ENCODE results near the gene RAB22A.
"Not testable (repeated sequence)": the region's sequence is repeated elsewhere in the genome, so short reads cannot be mapped to it uniquely, and the experiment has no call there.

Gene RAB22A

DNA sequence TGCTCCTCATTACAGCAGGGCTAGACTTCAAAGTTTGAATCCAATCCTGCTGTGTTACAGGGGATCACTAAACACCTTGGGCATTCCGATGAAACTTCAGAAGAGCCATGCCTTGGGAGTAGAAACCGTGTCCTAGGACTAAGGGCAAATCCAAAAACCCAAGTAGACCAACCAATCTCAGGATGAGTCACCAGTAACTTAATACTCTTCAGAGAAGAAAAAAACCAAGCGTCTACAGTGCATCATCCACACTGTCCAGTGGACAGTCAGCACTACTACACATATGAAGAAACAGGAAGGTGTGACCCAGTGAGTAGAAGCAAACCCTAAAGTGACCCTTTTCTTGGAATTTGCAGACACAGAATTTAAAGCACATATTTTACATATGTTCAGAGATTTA is 40.1 kb downstream of the RAB22A start:
- no peak for DNase-seq

DNA sequence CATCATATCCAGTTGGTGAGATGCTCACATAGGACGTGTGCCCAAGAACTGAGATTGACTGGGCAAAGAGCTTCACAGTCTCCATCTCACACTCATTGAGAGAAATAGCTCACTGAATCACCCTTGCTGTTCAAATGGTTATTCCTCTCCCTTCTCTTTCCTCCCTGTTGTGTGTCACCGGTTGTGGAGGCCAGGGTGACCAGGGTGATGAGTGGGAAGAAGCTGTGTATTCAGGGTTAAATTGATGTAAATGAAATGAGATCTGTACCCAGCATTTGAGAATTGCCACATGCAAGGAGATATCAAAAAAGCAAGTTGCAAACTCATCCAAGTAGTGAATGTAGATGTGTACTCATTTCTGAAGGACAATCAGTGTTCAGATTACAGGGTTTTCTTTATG is 43.0 kb downstream of the RAB22A start:
- DNase-seq: no peak

DNA sequence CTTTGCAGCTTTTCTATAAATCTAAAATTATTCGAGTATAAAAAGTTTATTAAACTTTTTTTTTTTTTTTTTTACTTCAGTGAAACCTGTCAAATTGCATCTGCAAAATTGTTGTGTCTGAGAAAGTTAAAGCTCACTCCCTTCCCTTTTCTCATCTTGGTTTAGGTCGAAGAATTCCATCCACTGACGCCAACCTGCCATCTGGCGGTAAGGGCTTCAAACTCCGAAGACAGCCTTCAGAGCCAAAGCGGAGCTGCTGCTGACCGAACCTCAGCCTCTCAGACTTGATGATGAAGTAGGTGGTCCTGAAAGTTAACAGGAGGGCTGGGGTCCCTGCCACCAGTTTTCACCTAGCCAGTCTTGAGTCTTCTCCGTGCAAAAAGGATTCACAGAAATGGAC is 49.9 kb downstream of the RAB22A start:
- no peak for DNase-seq

DNA sequence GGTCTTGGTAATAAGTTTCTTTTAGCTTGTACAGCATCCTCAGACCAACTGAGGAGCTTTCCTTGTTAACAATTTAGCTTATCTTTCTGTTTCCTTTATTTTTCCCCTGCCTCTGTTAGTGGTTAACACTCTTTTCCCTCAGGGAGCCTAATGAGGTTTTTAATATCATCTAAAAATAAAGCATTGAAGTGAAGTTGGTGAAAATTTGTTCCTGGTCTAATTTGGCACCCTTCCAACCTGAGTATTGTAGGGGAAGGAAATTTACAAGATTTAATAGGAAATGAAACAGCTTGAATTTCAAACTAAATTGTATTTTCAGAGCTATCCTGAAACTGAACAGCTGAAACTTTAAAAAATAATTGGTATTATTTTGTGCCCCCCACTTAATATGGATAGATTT is 51.4 kb downstream of the RAB22A start:
- no peak for DNase-seq

DNA sequence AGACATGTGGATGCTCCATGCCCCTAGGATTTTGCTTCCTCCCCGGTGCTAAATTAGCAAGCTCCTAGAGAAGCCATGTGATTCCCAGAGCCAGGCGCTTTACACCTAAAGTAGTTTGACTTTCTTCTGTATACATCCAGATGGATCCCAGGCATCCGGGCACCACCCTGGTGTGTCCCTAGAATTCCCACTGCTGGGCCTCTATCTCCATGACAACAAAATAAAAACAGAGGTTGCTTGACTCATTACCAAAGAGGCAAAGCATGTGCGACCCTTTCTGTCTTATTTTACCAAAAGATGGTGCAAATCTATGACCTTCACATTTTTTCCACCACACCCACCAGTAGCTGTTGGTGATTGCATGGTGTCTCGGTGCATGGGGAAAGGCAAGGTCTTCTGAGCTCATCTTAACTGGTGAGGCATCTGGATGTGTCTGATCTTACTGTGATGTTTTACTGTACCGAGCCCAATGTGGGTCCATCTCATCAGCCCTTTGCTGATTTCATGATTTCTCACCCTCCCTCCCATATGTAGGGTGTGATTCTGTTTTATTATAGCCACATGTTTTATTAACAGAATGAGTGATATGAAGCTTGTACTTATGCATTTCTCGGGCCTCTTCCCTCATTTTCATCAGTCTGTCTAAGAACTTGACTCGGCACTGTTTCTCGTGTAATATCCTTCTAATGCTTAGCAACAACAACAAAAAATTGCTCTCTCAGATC is 52.1 kb downstream of the RAB22A start:
- no peak for DNase-seq

DNA sequence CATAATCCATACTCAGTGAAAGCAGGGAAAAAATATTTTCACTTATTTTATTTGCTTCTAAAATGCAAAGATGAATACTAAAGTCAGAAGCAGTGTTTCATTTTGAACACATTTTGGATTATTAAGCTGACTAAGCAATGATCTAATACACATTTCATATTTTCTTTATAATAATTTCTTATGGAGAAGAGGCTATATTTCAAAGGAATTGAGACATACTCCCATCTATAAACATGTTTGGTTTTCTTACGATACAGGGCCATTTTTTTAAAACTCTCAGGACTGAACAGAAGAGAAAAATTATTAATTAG is 52.6 kb downstream of the RAB22A start:
- DNase-seq: no peak

DNA sequence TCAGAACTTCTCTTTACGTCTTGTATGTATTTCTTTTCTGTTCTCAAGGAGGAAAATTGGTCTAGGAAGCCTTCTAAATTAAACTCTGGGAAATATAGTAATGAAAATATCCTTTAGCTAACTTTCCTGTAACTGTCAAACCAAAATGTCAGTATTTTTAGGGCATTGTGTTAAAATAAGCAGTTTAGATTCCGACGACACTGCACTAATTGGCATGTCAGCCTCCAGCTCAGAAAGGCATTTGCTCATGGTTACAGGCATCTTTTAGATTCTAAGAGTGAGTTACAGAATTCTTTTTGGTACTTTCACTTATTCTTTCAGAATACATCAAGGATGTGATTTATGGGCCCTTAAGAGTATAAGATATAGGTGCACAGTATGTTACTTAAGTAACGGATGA is 53.5 kb downstream of the RAB22A start:
- no peak for DNase-seq

DNA sequence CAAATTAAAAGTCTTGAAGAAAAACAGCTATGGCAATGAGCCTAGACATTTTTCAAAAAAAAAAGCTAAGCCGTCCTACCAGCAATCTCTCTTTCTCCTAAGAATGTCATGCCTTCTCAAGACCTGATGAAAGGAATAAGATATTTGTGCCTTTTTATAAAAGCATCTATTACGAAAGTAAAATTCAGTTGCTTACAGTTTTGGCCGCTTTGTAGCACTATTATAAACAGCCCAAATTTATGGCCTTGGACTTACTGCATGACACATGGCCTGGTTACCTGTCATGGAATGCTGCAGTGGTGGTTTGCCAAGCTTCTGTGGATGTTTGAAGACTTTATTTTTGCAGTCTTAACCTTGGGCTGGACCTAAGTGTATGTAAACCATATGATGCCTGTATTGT is 57.4 kb downstream of the RAB22A start:
- no peak for DNase-seq

DNA sequence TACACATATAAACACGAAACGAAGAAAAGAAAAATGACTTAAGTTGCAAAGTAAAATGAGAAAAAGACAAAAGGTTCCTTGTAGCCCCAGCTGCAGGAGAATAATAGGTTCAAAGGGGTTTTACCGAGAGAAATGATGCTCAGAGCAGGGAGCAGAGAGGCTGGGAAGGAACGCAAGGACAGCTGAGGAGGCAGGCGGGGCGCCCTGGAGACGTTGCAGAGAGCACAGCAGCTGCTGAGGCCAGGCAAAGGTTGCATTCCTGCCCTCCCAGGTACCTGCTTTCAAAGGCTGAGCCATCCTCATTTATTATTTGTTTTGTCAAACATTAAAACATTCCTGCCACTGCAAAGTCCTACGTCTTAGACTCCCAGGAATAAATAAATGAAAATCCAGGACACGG is 63.3 kb downstream of the RAB22A start:
- DNase-seq: no peak

DNA sequence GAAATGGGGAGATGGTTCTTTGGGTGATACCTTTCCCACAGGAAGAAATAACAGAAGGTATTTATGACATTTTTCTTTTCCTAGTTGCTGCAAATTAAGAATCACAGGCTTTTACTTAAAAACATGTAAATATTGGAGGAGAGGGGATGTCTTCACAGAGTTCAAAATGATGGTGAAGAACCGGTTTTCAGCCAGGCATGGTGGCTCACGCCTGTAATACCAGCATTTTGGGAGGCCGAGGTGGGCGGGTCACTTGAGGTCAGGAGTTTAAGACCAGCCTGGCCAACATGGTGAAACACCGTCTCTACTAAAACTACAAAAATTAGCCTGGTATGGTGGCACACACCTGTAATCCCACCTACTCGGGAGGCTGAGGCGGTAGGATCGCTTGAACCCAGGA is 63.8 kb downstream of the RAB22A start:
- not testable (repeated sequence) for DNase-seq

DNA sequence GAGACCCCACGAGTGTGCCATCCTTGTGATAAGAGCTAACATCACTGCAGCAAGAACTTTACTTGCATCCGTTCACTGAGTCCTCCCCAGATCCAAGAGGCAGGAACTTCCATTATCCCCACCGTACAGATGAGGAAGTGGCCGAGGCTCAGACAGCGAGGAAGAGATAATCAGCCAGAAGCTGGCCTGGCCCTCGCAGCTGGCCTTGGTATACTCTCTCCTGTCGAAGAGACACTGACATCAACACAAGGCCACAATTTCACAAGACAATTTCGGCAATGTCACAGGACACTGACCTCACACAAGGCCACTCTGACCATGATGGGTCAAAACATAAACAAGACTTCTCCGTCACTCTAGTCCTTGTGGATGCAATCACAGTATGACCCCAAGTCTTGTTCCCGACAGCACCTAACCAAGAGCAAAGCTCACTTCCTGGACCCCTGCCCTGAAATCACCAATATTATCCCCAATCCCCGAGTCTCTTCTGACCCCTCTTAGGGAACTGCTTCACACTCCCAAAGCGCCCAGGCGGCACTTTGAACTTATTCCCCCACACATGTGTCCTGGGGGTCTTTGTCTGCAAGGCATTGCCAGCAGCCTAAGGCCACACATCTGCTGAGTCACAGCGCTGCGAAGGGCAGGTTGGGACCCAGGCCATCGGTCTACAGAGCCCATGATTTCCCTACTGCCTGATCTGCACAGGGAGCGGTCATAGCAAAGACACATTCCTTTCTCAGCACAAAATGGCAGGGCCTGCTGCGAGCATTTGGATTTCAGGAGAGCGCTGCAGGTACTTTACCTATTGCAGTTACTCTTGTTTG is 64.7 kb downstream of the RAB22A start:
- DNase-seq: no peak

DNA sequence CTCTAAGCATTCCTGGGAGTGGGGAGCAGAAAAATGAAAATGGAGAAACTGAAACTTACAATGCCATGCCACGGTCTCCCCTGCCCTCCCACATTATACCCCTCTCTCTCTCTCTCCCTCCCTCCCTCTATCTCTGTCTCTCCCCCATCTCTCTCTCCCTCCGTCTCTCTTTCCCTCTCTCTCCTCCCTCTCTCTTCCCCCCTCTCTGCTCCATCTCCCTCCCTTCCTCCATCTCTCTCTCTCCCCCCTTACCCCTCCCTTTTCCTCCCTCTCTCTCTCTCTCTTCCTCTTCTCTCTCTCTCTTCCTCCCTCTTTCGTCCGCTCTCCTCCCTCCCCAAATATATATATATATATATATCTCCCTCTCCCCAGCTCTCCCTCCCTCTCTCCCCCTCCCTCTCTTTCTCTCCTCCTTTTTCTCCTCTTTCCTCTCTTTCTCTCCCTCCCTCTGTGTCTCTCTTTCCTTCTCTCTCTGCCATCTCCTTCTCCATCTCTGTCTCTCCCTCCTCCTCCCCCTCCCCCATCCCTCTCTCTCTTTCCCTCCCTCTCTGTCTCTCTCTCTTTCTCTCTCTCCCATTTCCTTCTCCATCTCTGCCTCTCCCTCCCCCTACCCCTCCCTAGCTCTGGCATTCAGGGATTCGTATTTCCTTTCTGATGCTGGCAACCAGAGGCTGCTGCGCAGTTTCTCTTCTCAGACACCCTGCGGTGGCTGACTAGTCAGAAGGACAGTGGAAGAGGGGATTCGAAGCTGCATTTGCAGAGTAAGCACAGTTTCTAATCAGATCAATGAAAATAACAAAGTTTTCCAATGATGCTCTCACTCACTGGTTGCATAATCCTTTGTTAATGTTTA is 65.6 kb downstream of the RAB22A start:
- no peak for DNase-seq

DNA sequence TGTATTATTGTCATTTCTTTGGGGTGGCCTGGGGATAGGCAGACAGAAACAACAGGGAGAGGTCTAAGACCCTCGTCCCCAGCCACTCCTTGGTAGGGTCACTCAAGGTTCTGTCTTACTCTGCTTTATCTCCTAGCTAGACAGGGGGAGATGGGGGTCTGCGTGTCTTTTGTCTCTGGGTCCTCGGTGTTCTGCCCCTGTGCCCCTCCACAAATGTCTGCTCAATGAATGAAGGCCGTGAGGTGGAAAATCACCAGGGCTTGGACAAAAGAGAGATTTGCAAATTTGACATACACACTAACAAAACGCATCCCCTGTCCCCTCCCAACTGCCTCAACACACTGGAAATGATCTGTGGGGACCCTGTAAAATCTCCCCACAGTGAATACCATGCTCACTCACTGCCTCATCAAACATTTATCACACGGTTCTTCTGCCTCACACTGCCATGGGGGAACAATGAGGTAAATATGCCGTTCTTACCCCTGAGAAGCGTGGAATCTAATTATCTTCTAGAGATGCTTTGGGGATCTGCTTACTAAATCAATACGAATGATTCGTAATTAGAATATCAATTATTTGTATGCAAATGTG is 66.3 kb downstream of the RAB22A start:
- DNase-seq: no peak

DNA sequence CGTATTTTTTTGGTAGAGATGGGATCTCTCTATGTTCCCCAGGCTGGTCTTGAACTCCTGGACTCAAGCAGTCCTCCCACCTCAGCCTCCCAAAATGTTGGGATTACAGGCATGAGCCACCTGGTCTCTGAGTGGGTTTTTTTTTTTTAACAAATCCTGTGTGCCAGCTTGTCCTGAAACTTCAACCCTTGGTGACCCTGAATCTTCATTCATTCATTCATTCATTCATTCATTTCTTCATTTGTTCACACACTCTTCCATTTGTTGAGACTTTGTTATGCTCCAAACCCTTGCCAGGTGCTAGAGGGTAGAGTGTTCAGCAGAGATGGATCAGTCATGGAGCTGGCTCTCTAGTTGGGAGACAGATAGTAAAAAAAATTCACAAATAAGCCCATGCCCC is 67.5 kb downstream of the RAB22A start:
- DNase-seq: no peak

DNA sequence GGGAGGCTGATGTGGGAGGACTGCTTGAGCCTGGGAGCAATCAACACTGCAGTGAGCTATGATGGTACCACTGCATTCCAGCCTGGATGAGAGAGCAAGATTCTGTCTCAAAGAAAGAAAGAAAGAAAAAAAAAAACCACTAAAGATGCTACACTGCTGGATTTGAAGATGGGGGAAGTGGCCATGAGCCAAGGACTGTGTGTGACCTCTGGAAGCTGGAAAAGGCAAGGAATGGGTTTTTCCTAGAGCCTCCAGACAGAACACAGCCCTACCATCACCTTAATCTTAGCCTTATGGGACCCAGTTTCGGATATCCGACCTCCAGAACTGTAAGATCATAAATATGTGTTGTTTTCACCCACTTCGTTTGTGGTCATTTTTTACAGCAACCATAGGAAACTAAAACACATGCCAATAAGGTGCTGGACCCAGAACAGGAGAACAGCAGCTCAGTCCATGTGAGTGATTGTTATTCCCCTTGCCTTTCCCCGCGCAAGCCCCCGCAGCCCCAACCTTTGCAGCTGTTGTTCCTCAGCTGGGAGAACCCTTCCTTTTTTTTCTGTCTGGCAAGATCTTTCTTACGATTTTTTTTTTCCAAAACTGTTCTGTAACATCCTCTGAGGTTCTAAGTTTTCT is 68.4 kb downstream of the RAB22A start:
- DNase-seq: no peak

DNA sequence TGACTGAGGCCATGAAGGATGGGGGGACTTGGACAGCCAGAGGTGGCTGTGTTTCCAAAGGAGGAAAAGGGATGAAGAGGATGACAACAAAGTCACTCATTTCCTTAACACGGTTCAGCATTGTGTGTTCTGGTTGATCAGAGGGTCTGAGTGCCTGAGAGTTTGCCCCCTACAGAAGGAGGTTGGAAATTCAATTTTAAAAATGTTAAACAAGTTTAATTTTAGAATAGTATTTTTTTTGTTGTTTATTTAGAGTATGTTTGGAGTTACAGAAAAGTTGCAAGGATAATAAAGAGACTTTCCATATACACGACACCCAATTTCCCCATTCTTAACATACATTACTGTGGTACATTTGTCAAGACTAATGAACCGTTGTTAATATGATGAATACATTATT is 69.2 kb downstream of the RAB22A start:
- no peak for DNase-seq

DNA sequence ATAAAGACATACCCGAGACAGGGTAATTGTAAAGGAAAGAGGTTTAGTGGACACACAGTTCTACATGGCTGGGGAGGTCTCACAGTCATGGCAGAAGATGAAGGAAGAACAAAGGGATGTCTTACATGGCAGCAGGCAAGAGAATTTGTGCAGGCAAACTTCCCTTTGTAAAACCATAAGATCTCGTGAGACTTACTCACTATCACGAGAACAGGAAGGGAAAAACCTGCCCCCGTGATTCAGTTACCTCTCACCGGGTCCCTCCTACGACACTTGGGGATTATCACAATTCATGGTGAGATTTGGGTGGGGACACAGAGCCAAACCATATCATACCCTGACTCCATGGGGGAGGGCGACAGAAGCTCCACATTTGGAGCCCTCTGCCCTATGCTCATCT is 72.1 kb downstream of the RAB22A start:
- DNase-seq: no peak

DNA sequence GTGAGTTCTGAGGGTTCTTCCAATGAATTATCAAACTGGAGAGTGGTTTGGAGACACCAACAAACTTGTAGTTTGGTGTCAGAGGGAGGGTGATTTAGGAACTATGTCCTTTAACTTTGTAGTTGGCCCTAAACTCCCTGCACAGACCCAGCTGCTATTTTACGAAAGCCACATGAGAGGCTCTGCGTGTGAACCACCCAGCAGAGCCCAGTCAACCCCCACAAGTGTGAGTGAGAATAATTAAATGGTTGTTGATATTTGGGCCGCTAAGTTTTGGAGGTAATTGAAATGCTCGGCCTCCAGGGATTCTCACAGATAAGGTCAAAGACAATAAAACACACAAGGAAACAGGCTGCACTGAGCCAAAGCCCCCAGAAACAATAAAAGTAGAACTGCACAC is 72.6 kb downstream of the RAB22A start:
- DNase-seq: no peak

DNA sequence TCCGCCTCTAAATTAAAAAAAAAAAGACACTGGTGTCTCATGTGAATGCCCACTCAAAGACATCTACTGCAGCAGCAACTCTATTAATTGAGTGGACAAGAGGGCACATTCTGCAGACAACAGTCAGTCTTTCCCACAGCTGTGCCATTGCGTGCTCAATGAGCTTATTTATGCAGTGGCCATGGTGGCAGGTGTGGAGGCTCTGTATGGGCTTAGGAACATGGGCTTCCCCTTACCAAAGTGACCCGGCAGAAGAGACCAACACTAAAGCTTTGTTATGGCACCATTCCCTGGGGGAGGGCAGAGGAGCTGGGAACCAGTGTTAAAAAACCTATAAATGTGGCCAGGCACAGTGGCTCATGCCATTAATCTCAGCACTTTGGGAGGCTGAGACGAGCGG is 75.3 kb downstream of the RAB22A start:
- no peak for DNase-seq

DNA sequence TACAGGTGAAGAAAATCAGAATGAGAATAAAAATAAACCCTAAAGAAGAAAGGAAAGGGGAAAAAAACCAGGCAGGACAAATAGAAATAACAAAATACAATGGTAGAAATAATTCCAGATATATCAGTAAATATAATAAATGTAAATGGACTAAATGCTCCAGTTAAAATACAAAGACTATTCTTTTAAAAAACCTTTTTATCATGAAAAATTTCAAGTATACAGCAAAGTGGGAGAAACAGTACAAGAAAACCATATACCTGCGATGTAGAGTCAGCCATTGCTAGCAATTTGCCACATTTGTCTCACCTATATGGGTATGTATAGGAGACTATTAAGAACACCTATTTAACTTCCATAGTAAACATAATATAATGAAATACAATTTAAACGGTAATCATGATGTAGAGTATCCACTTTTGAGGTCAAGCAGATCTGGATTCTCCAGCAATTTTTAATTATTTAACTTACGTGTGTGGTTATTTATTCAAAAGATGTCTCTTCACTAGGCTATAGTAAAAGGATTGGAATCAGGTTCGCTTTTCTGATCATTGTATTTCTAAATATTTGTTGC is 78.6 kb downstream of the RAB22A start:
- no peak for DNase-seq

DNA sequence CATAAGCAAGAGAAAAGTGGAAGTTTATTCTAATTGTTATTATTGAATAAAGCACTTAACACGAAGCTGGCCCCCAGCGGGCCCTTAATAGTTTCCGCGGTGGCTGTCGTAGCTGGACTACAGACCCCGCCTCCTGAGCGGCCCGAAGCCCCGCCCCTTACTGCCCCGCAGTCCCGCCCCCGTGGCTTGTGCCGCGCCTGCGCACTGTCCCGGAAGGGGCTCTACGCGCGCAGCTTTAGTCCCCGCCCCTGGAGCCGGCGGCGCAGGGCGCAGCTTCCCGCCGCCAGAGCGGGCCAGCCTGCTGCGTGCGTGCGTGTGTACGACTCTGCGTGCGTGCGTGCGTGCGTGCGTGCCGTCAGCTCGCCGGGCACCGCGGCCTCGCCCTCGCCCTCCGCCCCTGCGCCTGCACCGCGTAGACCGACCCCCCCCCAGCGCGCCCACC is 79.4 kb downstream of the RAB22A start, which contains the start of gene VAPB:
Gene VAPB, plus strand, starts transcription at position 348 of the 442 bp plus-strand sequence. CDS start 231 bp downstream, outside the sequence.
- DNase-seq: peak; percentile 83 to 92

DNA sequence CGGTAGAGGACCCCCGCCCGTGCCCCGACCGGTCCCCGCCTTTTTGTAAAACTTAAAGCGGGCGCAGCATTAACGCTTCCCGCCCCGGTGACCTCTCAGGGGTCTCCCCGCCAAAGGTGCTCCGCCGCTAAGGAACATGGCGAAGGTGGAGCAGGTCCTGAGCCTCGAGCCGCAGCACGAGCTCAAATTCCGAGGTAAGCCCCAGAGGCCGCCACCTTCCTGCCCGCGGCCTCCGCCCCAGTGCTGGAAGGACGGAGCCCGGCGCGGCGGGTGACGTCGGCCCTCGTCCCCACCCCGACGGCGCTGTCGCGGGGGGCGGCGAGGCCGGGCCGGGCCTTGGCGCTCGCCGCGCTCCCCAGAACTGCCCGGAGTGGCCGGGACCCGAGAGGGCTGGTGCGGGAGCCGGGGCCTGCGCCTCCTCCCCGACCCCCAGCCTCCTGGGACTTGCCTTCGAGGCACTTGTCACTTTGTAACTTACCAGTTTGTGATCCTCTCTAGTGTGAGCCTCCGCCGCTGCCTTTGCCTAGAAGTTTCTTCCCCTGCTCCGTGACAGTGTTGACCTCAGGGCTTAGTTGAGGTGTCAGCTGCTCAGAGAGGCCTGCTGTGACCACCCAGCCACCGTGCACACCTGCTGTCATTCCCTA is 79.9 kb downstream of the RAB22A start:
- DNase-seq: no peak

Data from NCI-H524 (cell line).